K562 treated with DMSO at 1 percent for 12 hours (cell line): ENCODE measurements around the gene COQ10A. TPM values are rescaled to one million over a fixed set of nuclear protein-coding genes. Genes with fewer than 3 reads are reported as not detected.

Experiments used
- total RNA-seq: library from RNA; unstranded; fragments of 300-600 nt; gene quantifications from 2 replicates; pipeline ENCODE4 v1.2.3, GENCODE V29; 2022; ENCODE audit not compliant: insufficient read depth

COQ10A gene
- 43.3 and 62.5 TPM in 2 replicates for total RNA-seq

DNA sequence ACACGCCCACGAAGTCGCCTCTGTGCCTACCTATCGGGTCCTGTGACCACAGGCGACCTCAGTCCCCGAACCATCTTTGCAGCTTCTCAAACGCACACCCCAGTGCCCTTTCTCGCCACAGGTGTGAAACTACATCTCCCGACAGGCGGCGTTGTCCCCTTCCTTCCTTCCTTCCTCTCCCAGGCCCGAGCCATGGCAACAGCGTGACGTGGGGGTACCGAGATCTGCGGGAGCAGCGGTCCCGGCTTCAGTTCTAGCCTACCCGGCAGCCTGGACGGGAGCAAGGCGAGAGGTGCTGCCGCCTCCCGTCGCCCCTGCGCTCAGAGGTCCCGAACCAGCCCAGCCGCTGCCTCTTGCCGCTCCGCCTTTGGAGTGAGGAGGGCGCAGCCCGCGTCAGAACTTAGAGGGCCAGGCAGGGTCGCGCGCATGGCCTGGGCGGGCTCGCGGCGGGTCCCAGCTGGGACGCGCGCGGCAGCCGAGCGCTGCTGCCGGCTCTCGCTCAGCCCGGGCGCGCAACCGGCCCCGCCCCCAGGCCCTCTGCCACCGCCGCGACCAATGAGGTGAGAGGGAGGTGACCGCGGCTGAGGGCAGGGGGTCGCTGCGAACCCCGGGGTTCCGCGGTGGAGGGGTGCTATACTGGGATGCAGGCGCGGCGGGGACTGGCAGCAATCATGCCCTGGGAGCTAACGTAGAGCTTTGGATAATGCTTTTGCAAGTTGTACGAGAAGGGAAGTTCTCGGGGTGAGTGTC is at the start of gene COQ10A:
Gene COQ10A (plus strand): TSS at position 250 of the 750 bp plus-strand sequence. CDS start 177 bp downstream, at position 427.

DNA sequence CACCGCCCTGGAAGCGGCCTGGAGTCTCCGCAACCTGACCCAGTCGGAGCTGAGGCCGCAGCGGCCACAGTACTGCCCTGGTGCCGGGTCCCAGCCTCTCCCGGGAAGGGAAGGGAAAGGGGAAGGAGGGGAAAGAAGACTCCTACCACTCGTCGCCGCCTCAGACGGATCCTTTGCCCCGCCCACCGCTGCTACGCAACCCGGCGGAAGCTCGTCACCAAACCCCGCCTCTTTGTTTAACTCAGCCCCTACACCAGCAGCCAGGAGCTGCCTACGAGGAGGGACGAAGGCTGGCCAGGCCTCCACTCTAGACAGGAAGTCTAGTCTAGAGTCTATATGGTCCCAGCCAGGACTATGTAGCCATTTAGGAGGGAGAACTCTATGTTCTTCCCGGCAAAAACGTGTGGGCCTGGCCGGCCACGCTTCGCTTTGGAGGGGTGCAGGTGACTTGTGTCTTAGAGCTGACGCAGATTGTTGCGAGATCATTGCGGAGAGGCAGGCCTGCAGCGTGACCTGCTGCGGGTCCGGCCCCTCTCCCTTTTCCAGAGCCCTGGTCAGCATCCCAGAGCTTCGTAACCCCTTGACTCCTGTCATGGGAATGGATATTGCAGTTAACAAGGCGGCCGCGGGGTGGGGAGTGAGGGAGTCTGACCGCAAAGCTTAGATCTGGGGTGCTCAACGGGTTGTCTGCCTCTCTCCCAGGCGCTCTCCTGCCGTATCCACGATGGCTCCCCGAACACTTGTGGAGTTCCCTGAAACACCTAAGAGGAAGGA is 44.8 kb upstream of the COQ10A start, which contains the start of gene RNF41:
Gene RNF41 (minus strand): TSS at position 166 of the 774 bp plus-strand sequence. CDS start 7,875 bp downstream, outside the sequence.

DNA sequence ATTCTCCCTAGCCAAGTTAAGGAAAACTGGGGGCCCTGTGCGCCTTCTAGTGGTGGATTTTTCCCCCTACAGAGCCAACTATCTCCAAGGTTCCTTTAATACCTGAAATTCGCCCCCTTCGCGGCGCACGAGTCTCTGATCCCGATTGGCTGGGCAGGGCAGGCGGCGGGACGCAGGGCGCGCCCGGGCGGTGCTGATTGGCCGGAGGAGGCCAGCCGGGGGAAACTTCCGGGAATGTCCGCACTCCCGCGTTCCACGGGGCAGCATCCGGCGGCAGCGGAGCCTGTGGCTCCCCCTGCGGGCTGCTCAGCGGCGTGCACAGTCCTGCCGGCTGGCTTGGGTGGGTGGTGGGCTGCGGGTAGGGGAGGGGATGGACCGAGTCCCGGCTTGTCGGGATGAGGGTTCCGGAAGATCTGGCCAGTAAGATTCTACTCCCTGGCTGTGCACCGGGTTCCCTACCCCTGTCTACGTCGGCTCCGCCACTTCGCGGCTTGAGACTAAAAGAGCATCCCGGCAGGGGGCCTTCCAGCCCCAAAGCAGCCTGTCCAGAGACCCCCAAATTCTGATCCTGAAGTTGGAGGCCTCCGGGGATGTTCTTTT is 42.5 kb upstream of the COQ10A start, which contains the start of gene NABP2:
Gene NABP2 (plus strand): TSS at position 241 of the 600 bp plus-strand sequence. CDS start 515 bp downstream, outside the sequence.

DNA sequence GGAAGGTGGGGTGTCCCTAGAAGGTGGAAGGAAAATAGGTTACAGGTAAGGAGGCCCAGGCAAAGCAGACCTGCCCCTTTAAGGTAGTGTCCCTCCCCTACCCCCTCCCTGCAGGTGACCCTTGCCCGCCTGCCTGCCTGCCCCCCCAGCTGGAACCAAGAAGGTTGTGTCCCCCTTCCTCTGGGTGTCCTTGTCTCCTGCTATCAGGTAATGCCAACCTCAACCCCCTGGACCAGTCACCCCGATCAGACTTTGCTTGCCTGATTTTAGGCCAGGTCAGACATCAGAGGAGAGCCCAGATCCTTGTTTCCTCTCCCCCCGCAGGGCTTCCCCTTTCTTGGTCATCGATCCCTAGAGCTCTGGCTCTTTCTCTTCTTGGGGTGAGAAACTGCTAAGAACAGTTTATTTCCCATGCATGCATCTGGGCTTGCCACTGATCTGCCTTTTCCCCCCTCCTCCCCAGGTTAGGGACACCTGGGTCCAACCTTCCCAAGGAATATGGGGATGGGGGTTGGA is 36.8 kb upstream of the COQ10A start, which contains the start of gene SLC39A5:
Gene SLC39A5 (plus strand): TSS at position 136 of the 516 bp plus-strand sequence. CDS start 1,224 bp downstream, outside the sequence.

DNA sequence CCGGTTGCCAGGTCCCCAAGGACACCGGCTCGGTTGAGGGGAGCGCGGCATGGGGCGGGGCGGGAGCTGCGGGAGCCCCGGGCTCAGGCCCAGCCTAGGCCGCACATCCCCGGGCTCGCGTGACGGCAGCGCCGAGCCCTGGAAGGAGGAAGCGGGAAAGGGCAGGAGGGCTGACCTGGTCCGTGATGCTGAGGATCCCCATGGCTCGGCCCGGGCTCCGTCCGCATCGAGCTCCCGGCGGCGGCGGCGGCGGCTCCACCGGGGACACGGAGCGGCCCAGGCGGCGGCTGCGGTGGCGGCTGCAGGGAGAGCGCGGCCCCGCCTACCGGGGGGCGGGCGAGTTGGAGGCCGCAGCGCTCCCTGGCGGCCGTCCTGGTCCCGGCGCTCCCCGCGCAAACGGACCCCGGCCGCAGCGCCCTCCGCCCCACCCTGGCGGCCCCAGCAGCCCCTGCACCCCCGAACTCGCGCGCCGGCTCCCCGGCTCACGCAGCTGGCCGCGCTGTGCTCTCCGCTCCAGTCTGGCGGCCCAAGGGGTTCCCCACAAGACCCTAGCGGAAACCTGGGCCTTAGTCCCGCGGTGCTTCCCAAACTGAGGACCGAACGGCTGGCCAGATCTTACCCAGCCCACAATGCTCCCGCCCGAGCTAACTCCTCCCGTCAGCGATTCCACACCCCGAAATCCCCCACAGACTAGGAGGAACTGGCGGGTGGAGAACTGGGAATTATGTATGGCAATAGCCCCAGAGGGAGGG is 8.5 kb upstream of the COQ10A start, which contains the start of gene ANKRD52:
Gene ANKRD52 (minus strand): TSS at position 317 of the 752 bp plus-strand sequence. CDS start 115 bp downstream, at position 202.

DNA sequence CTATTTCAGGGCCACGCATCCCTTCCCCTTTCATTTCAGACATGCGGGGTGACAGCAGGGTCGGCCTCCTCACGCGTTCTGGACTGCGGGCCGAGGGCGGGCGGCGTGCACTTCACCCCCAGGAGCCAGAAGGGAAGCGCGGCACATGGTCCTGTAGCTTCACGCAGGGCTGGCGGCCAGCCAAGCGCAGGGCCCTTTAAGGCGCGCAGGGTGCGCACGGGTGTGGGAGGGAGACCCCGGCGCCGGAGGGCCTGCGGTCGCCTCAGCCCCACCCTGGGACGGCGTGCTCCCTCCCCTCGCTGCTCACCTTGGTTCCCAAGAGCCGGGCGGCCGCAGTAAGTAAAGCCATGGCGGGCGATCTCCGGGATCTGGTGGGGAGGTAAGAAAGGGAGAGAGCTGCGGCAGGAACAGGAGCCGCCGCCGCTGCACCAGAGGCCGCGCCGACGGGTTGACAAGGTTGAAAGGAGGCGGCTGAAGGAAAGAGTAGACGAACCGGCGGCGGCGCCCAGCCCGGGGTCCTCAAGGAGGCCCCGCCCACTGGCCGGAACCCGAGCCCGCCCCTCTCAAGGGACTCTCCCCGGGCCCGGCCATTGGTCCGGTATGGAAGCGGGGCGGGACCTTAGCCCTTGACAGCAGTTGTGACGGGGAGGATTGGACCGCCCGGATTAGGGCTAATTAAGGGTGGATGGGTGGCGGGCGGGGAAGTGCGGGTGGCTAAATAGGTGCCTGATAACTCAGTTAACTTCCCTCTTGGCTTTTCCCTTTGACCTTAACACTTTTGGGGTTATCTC is 33.3 kb downstream of the COQ10A start, which contains the start of gene CS:
Gene CS (minus strand): TSS at position 478 of the 791 bp plus-strand sequence. CDS start 129 bp downstream, at position 349.

DNA sequence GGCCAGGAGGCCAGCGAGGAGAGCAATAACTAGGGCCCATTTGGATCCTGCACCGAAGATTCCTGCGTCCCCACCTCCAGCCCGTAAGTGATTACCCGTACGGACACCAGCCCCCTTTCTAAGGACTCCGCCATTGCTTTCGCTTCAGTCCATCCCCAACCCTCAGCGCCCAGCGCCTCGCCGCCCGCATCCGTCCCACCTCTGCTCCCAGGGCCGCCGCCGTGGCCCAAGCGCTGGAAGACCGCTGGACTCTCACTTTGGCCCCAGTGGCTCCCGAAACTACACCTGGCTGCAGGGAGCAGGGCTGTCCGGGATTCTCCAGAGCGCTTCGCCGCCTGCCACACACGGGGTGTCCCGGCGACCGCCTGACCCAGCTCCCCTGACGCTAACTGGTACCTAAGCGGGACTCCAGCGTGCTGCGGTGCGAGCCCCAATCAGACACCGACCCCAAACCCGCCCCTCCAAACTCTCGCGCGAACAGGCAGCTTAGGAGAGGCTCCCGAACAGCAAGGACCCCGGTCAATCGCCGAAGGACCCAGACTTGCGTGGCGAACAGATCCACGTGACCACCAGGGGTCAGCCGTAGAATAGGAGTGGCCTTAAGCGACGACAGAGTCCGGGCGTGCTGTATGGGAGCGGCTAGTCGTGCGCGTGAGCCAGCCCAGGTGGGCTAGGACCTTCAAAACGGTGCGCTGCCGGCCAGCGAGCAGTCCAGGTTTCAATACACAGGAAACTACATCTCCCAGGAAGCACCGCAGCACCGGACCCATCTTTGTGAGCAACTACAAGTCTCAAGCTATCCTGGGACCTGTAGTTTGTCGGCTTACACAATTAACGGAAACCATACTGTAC is 49.1 kb downstream of the COQ10A start, which contains the start of gene CNPY2:
Gene CNPY2 (minus strand): TSS at position 367 of the 852 bp plus-strand sequence. CDS start 771 bp downstream, outside the sequence.

Other genes starting within 250 kb of the COQ10A start
- 5.5 and 28.5 TPM in 2 replicates for gene IKZF4, start 245.9 kb upstream of the COQ10A start, total RNA-seq
- 356 and 471 TPM in 2 replicates for gene RPS26, start 225.0 kb upstream of the COQ10A start, total RNA-seq
- 4.0 and 6.2 TPM in 2 replicates for gene ERBB3, start 186.8 kb upstream of the COQ10A start, total RNA-seq
- gene PA2G4, start 162.4 kb upstream of the COQ10A start, total RNA-seq: 117 and 191 TPM in 2 replicates
- gene RPL41, start 150.3 kb upstream of the COQ10A start, total RNA-seq: 3,882 and 7,413 TPM in 2 replicates
- gene ZC3H10, start 148.7 kb upstream of the COQ10A start, total RNA-seq: 3.0 and 6.0 TPM in 2 replicates
- gene ESYT1, start 138.7 kb upstream of the COQ10A start, total RNA-seq: 118 and 171 TPM in 2 replicates
- gene MYL6B, start 114.4 kb upstream of the COQ10A start, total RNA-seq: 39.6 and 50.9 TPM in 2 replicates
- 825 and 1,302 TPM in 2 replicates for gene MYL6, start 108.6 kb upstream of the COQ10A start, total RNA-seq
- 21.7 and 70.9 TPM in 2 replicates for gene SMARCC2, start 77.5 kb upstream of the COQ10A start, total RNA-seq
- gene RNF41, start 45.0 kb upstream of the COQ10A start, total RNA-seq: 21.4 and 47.7 TPM in 2 replicates
- gene NABP2, start 42.6 kb upstream of the COQ10A start, total RNA-seq: 41.0 and 51.8 TPM in 2 replicates
- gene SLC39A5, start 36.9 kb upstream of the COQ10A start, total RNA-seq: not detected in 2 replicates
- gene ANKRD52, start 8.6 kb upstream of the COQ10A start, total RNA-seq: 9.6 and 33.7 TPM in 2 replicates
- 81.3 and 200 TPM in 2 replicates for gene CS, start 33.4 kb downstream of the COQ10A start, total RNA-seq
- gene CNPY2, start 49.0 kb downstream of the COQ10A start, total RNA-seq: 79.7 and 93.3 TPM in 2 replicates
- gene PAN2, start 67.1 kb downstream of the COQ10A start, total RNA-seq: 12.5 and 26.6 TPM in 2 replicates
- gene IL23A, start 71.9 kb downstream of the COQ10A start, total RNA-seq: 13.7 and 23.5 TPM in 2 replicates
- gene STAT2, start 93.2 kb downstream of the COQ10A start, total RNA-seq: 25.6 and 60.4 TPM in 2 replicates
- gene APOF, start 95.9 kb downstream of the COQ10A start, total RNA-seq: not detected in 2 replicates
- 20.4 and 51.5 TPM in 2 replicates for gene TIMELESS, start 182.5 kb downstream of the COQ10A start, total RNA-seq
- not detected in 2 replicates for gene MIP, start 187.7 kb downstream of the COQ10A start, total RNA-seq
- gene SPRYD4, start 201.6 kb downstream of the COQ10A start, total RNA-seq: 0.66 and 1.9 TPM in 2 replicates
- gene GLS2, start 221.2 kb downstream of the COQ10A start, total RNA-seq: not detected in 2 replicates